ENCODE measurements around the gene TOR1B. TPM values are rescaled to one million over a fixed set of nuclear protein-coding genes. Genes with fewer than 3 reads are reported as not detected.

TOR1B gene
- polyA plus RNA-seq, 1 of the 3 experiments (the other 2 are of a cell fraction): 37.4 TPM

GRCh38 chr9:129757045-129757444, 45.9 kb upstream of the TOR1B start:
- Histone ChIP-seq H3K27me3 (ENCODE audit: insufficient read depth) (no peaks in the 10 kb centered on the region), H3K4me1 (ENCODE audit: control insufficient read depth in 1 of 2, insufficient read depth in 2 of 2, low read depth in 1 of 2, low read length in 1 of 2) (peaks cover 5 to 13% of the 10 kb centered on the region in 2 experiments; a peak in 2 of 4 replicates), H3K36me3 (replicated peaks in 1 of 2; ENCODE audit: control insufficient read depth in 1 of 2, insufficient read depth in 2 of 2, low read length in 1 of 2) (no peaks in the 10 kb centered on the region), H3K79me2 (ENCODE audit: insufficient read depth) (no peaks in the 10 kb centered on the region), H3K9me2 (no peaks in the 10 kb centered on the region), H3K4me2 (no peak overlapping the region), H2AFZ (ENCODE audit: low read depth) (no peak overlapping the region), H3F3A (replicated peaks; ENCODE audit: insufficient read depth) (peaks cover 3% of the 10 kb centered on the region), H3K4me3 (ENCODE audit: low read depth in 2 of 2, low read length in 1 of 2) (no peak overlapping the region), H3K9ac (no peak overlapping the region), H3K27ac (ENCODE audit: low read depth in 2 of 2, low read length in 1 of 2) (no peak overlapping the region), H3K9me3 (no peaks in the 10 kb centered on the region), H4K20me1 (ENCODE audit: insufficient read depth) (no peaks in the 10 kb centered on the region)
- WGBS (ENCODE audit: low lambda C conversion rate): 85% methylated on average over 9 of the region's 9 CpGs
- CTCF ChIA-PET: interaction anchor here (0.7 to 2.7 kb wide), 2 partner anchors 19 to 116 kb away, joined by 3 to 17 read pairs; no protein-coding TSS in a partner anchor
- no peak for TF ChIP-seq CTCF (IDR thresholded peaks at IDR 0.05)
- TF ChIP-seq FOXM1 (IDR thresholded peaks at IDR 0.05; ENCODE audit: low read depth): no peak
- TF ChIP-seq POLR2AphosphoS5 (IDR thresholded peaks at IDR 0.05; ENCODE audit: low read depth, low read length): no peak
- TF ChIP-seq EP300 (IDR thresholded peaks at IDR 0.05; ENCODE audit: borderline replicate concordance in 1 of 2, low read depth in 1 of 2, low read length in 1 of 2): no peak
- TF ChIP-seq CHD2 (IDR thresholded peaks at IDR 0.05; ENCODE audit: low read length, partially characterized antibody): no peak
- POLR2A ChIA-PET: no interaction called here
- DNase-seq: no peak

GRCh38 chr9:129759319-129759718, 43.7 kb upstream of the TOR1B start:
- Histone ChIP-seq H3K4me3 (ENCODE audit: low read depth in 2 of 2, low read length in 1 of 2) (no peak overlapping the region), H3F3A (replicated peaks; ENCODE audit: insufficient read depth) (no peaks in the 10 kb centered on the region), H4K20me1 (ENCODE audit: insufficient read depth) (no peaks in the 10 kb centered on the region), H3K27ac (ENCODE audit: low read depth in 2 of 2, low read length in 1 of 2) (no peak overlapping the region), H3K9ac (no peak overlapping the region), H3K4me1 (ENCODE audit: control insufficient read depth in 1 of 2, insufficient read depth in 2 of 2, low read depth in 1 of 2, low read length in 1 of 2) (no peaks in the 10 kb centered on the region; a peak in 1 of 4 replicates), H3K36me3 (replicated peaks in 1 of 2; ENCODE audit: control insufficient read depth in 1 of 2, insufficient read depth in 2 of 2, low read length in 1 of 2) (no peaks in the 10 kb centered on the region), H3K27me3 (ENCODE audit: insufficient read depth) (no peaks in the 10 kb centered on the region), H3K79me2 (ENCODE audit: insufficient read depth) (no peaks in the 10 kb centered on the region), H3K9me3 (no peaks in the 10 kb centered on the region), H2AFZ (ENCODE audit: low read depth) (no peak overlapping the region), H3K4me2 (no peak overlapping the region), H3K9me2 (no peaks in the 10 kb centered on the region)
- POLR2A ChIA-PET: interaction anchor here (0.7 kb wide), 1 partner anchor 345 kb away, joined by 3 read pairs; no protein-coding TSS in a partner anchor
- CTCF ChIA-PET: interaction anchor here (1.2 to 2.3 kb wide), 4 partner anchors 10 to 33 kb away, joined by 3 to 23 read pairs (median 8); no protein-coding TSS in a partner anchor
- 86% methylated on average over 4 of the region's 4 CpGs for WGBS (ENCODE audit: low lambda C conversion rate)
- DNase-seq: no peak
- TF ChIP-seq USF1 (IDR thresholded peaks at IDR 0.05; ENCODE audit: borderline replicate concordance, low read depth): no peak
- TF ChIP-seq USF2 (IDR thresholded peaks at IDR 0.05; ENCODE audit: borderline replicate concordance, low read depth, low read length): no peak
- no peak for TF ChIP-seq FOXM1 (IDR thresholded peaks at IDR 0.05; ENCODE audit: low read depth)
- no peak for TF ChIP-seq FOSL2 (IDR thresholded peaks at IDR 0.05; ENCODE audit: borderline replicate concordance, low read depth)
- TF ChIP-seq CTCF (IDR thresholded peaks at IDR 0.05): no peak
- no peak for TF ChIP-seq RFX5 (IDR thresholded peaks at IDR 0.05; ENCODE audit: low read length)
- no peak for TF ChIP-seq GABPA (IDR thresholded peaks at IDR 0.05; ENCODE audit: low read depth)
- no peak for TF ChIP-seq NFIC (IDR thresholded peaks at IDR 0.05; ENCODE audit: borderline replicate concordance)
- no peak for TF ChIP-seq REST (IDR thresholded peaks at IDR 0.05; ENCODE audit: low read depth, low read length)
- TF ChIP-seq MAX (IDR thresholded peaks at IDR 0.05; ENCODE audit: low read depth): no peak
- no peak for TF ChIP-seq GATA2 (CRISPR knock-in tag; IDR thresholded peaks at IDR 0.05)
- no peak for TF ChIP-seq SMC3 (IDR thresholded peaks at IDR 0.05; ENCODE audit: low read depth, low read length)
- TF ChIP-seq SIN3A (IDR thresholded peaks at IDR 0.05; ENCODE audit: borderline replicate concordance, low read depth, low read length): no peak
- TF ChIP-seq CHD2 (IDR thresholded peaks at IDR 0.05; ENCODE audit: low read length, partially characterized antibody): no peak
- TF ChIP-seq RAD21 (IDR thresholded peaks at IDR 0.05; ENCODE audit: low read length): no peak
